ENCODE measurements around the gene UBE2Q2. TPM values are rescaled to one million over a fixed set of nuclear protein-coding genes. Genes with fewer than 3 reads are reported as not detected.
"Not testable (repeated sequence)": the region's sequence is repeated elsewhere in the genome, so short reads cannot be mapped to it uniquely, and the experiment has no call there.

The UBE2Q2 gene
- total and polyA plus RNA-seq, 9 of the 15 experiments (the other 6 are each of a cell fraction or from before 2014, with no cell fraction given): 6.2 to 24.0 (median 16.2) TPM

GRCh38 chr15:75807486-75807885 lies 35.8 kb upstream of the UBE2Q2 start:
- H3K27me3 ChIP-seq (ENCODE audit: control insufficient read depth in 2 of 2, insufficient read depth in 2 of 2, low read length in 2 of 2); H3K4me1 ChIP-seq (replicated peaks in 1 of 2; ENCODE audit: control insufficient read depth in 2 of 2, insufficient read depth in 2 of 2, low read length in 2 of 2); H3K4me2 ChIP-seq (ENCODE audit: insufficient read depth, low read length); intact Hi-C loops (cut with micrococcal nuclease); FAIRE-seq; H3K36me3 ChIP-seq (ENCODE audit: control insufficient read depth, insufficient read depth, low read length); H3K9me1 ChIP-seq (ENCODE audit: control insufficient read depth, insufficient read depth, low read length); CTCF ChIA-PET (ENCODE audit: low intra/inter-chr PET ratio); H3K9me3 ChIP-seq (replicated peaks; ENCODE audit: control insufficient read depth, insufficient read depth, low read depth, low read length); H3K9ac ChIP-seq (ENCODE audit: insufficient read depth in 1 of 2, low read depth in 2 of 2, low read length in 2 of 2); H3K79me2 ChIP-seq (ENCODE audit: control insufficient read depth, insufficient read depth, low read length); DNase-seq (ENCODE audit: extremely low read depth in 1 of 4, low spot score in 3 of 4); H3K4me3 ChIP-seq; H3K27ac ChIP-seq (ENCODE audit: extremely low read depth, low read depth, low read length); BruUV-seq (replicated peaks); H4K20me1 ChIP-seq (replicated peaks; ENCODE audit: control insufficient read depth, insufficient read depth, low read length); in situ Hi-C loops (cut with MboI): not testable (repeated sequence)
- peak in 1 of 3 experiments; percentile 25 for TF ChIP-seq YY1 (IDR thresholded peaks at IDR 0.05; ENCODE audit: borderline replicate concordance in 1 of 3, control insufficient read depth in 1 of 3, extremely low read depth in 1 of 3, insufficient read depth in 3 of 3, insufficient read length in 1 of 3, insufficient replicate concordance in 2 of 3, low read depth in 1 of 3, low read length in 2 of 3)
- ATAC-seq: 0 out of 3 replicates have a peak, but pooled peaks have one; percentile 37
- POLR2A ChIA-PET: interaction anchor here (0.6 to 0.9 kb wide), 3 partner anchors 23 to 133 kb away, joined by 3 read pairs; no protein-coding TSS in a partner anchor
- WGBS (ENCODE audit: insufficient coverage, low coverage, missing lambda C conversion rate): 29% methylated on average over 2 of the region's 2 CpGs
- H2AFZ ChIP-seq (ENCODE audit: low read depth, low read length): peak overlapping the region; percentile 68

GRCh38 chr15:75808009-75808408 lies 35.2 kb upstream of the UBE2Q2 start:
- 61% methylated on average over 4 of the region's 6 CpGs for WGBS (ENCODE audit: insufficient coverage, low coverage, missing lambda C conversion rate)
- H3K79me2 ChIP-seq (ENCODE audit: control insufficient read depth, insufficient read depth, low read length); in situ Hi-C loops (cut with MboI); BruUV-seq (replicated peaks); FAIRE-seq; ATAC-seq; H3K4me2 ChIP-seq (ENCODE audit: insufficient read depth, low read length); H3K27me3 ChIP-seq (ENCODE audit: control insufficient read depth in 2 of 2, insufficient read depth in 2 of 2, low read length in 2 of 2); H3K9ac ChIP-seq (ENCODE audit: insufficient read depth in 1 of 2, low read depth in 2 of 2, low read length in 2 of 2); H3K4me3 ChIP-seq; H3K27ac ChIP-seq (ENCODE audit: extremely low read depth, low read depth, low read length); H3K9me1 ChIP-seq (ENCODE audit: control insufficient read depth, insufficient read depth, low read length); H3K4me1 ChIP-seq (replicated peaks in 1 of 2; ENCODE audit: control insufficient read depth in 2 of 2, insufficient read depth in 2 of 2, low read length in 2 of 2); H3K9me3 ChIP-seq (replicated peaks; ENCODE audit: control insufficient read depth, insufficient read depth, low read depth, low read length); intact Hi-C loops (cut with micrococcal nuclease); H4K20me1 ChIP-seq (replicated peaks; ENCODE audit: control insufficient read depth, insufficient read depth, low read length); DNase-seq (ENCODE audit: extremely low read depth in 1 of 4, low spot score in 3 of 4); H3K36me3 ChIP-seq (ENCODE audit: control insufficient read depth, insufficient read depth, low read length): not testable (repeated sequence)
- H2AFZ ChIP-seq (ENCODE audit: low read depth, low read length): peak overlapping the region; percentile 68
- POLR2A ChIA-PET: interaction anchor here (0.6 to 0.9 kb wide), 3 partner anchors 23 to 134 kb away, joined by 3 read pairs; no protein-coding TSS in a partner anchor
- CTCF ChIA-PET (ENCODE audit: low intra/inter-chr PET ratio): interaction anchor here (0.8 kb wide), 1 partner anchor 114 kb away, joined by 4 read pairs; no protein-coding TSS in a partner anchor

All from K562 (cell line).